Stimulated activated CD4-positive, alpha-beta T cell treated with anti-CD3 and anti-CD28 coated beads, Interleukin-4, amount 100 ng/mL, for 1 hour (primary cell): Measurements from ENCODE around the gene ARL4A.

Source experiments
- DNase-seq: peaks from one replicate; pipeline ENCODE4 v3.0.0-alpha.2; 2020

Gene ARL4A

GRCh38 chr7:12703881-12704280, 16.4 kb downstream of the ARL4A start:
- DNase-seq, result no peak

DNA sequence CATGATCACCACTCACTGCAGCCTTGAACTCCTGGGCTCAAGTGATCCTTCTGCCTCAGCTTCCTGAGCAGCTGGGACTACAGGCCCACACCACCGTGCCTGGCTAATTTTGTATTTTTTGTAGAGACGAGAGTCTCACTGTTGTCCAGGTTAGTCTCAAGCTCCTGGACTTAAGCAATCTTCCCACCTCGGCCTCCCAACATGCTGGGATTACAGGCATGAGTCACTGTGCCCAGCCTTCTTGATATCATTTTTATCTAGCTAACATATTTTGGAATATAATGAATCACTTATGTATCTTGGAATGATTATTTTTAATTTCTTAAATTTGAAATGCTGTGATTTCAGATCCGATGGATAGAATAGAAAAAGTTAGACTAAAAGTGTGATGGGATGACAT, 18.4 kb downstream of the ARL4A start:
- no peak for DNase-seq

DNA sequence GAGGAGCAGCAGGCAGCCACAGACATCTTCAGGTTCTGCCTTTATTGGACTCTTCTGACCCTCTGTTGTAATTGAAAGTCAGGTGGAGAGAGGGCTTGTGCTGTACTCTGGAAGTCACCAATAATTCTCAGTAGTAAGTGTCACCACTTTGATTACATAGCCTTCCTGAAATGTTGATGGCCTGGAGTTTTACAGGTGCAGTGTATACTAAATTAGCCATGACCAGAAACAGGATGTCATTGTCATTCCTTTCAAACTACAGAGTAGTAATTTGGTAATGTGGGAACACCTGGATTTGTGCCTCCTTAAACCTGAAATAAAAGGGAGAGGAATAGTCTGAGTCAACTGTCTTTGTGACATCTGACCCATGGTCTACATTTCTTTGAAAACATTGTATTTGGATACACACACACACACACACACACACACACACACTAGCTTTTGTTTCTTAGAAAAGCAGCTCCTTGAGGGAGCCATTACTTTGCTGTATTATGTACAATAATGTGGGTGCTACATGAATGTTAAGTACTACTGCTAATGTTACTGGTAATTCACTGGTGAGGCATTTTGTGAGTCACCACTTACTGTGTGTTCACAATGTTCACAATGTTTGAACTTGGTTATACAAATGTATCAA, 19.6 kb downstream of the ARL4A start:
- DNase-seq, result no peak

DNA sequence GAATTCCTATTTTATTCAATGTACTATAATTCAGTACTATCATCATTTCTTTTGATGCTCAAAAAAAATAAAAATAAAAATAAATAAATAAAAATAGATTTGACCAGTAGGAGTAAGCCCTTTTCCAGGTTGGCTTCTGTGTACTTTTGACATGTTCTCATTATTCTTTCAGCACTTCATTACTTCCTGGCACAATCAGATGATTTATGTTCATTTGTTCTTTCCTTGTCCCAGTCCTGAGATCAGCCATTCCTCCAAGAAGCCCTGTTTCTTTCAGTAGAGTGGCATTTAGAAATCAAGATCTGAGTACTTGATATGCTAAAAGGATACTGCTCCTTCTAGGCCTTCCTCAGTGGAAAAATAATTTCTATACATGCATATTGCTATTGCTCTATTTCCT, 20.9 kb downstream of the ARL4A start:
- DNase-seq, result no peak

DNA sequence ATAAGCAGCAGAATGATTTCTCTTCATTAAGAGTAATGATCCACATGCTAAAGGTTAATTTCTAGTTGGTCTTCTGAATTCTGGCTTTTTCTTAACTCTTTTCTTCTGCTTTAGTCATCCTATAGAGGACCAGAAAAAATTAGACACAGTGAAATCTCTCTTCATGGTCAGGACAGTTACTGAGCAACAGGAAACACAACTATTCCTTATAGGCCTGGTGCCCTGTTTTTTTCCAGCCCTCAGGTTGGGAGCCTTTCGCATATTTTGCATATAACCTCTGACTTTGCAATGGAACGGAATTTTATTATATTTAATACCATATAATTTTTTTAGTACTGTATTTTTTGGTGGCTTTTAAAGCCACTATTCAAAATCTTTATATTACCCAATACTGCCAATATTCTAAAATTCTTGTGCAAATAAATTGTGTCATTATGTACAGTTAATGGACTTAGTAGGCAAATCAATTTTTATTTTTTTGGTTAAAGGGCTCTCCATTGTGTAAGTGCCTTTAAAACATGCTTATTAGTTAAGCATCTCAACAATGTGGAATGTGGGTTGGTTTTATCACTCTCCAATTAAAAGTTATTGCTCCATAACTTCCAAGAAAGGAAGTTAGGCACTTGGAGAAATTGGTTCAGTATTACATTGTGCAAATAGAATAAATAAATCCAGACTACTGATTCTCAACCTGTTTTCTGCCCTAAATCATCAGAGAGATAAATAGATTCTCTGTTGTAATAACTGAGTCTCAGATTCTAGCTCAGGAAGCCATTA, 22.5 kb downstream of the ARL4A start:
- no peak for DNase-seq

DNA sequence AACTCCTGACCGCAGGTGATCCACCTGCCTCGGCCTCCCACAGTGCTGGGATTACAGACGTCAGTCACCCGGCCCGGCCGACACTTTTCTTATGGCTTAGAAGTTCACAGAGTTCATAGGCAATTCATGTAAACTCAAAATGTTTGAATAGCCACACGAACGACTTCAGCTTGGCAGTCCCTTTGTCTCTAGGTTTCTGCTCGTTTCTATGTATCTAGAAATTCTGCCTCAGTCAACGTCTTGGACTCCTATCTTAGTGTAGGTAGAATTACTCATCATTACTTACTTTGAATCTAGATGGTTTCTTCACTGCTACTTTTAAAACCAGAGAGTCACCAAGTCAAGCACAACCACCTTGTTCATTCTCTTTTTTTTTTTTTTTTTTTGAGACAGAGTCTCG, 23.7 kb downstream of the ARL4A start:
- DNase-seq, result no peak

DNA sequence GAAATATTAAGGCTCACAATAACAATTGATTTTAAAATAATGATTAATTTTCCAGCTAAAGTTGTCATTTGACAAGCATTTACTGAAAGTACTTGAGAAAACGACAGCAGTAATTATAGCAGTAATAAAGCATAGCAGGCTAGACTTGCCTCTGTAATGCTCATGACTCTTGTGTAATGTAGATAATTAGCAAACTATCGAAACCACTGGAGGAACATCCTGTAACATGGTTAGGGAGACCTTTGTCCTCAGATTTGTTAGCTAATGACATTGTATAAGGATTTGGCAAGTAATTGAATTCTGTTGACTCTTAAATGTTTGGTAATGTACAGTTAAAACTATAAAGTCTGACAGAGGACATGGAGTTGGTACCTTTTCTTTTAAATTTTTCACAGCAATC, 24.8 kb downstream of the ARL4A start:
- no peak for DNase-seq

- no peak for DNase-seq
Measured at GRCh38 chr7:12713625-12714378, 26.4 kb downstream of the ARL4A start.

DNA sequence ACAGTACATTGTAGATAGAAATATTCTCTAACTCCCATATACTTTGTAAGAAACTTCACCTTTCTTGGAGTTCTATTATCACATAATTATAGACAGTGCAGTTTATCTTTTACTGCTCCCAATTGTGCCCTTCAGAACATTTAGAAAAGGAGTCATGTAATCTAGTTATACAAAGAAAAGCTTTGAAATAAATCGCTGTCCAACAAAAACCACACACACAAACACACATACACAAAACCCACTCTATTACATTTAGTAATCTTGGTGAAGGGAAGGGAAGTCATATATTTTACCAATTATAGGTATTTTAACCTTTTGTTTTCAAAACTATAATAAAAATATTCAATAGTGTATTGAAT, 26.9 kb downstream of the ARL4A start:
- DNase-seq, result no peak

DNA sequence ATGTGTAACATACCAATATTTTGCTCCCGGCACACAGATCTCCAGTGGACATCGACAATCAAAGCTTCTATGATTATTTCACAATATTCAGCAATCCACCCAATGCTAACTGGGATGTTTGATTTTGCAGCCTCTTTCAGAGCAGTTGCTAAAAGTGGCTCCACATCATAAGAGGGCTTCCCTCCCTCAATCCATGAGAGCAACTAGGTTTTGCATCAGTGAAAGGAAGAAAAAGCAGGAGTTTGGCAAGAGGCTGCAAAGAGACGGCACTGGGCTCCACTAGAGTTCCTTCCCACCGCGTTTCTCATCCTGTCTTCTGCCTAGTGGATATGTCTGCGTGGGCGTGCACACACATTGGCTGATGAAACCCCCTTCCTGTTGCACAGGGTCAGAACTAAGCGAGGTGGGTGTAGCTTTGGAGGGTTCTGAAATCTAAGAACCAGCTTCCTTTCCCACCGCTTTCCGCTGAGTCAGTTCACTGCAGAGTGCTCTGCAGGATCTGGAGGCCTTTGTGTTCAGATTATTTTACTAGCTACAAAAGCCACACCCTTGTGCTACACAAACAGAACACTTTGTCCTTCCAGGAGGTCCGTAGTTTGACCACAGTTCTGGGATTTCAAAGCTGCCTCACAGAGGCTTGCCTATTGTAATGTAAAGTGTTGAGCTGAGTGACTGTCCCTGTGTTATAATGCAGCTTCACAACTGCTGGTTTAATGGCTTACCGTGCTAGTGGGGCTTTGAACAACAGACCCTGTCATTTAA, 28.1 kb downstream of the ARL4A start:
- no peak for DNase-seq

DNA sequence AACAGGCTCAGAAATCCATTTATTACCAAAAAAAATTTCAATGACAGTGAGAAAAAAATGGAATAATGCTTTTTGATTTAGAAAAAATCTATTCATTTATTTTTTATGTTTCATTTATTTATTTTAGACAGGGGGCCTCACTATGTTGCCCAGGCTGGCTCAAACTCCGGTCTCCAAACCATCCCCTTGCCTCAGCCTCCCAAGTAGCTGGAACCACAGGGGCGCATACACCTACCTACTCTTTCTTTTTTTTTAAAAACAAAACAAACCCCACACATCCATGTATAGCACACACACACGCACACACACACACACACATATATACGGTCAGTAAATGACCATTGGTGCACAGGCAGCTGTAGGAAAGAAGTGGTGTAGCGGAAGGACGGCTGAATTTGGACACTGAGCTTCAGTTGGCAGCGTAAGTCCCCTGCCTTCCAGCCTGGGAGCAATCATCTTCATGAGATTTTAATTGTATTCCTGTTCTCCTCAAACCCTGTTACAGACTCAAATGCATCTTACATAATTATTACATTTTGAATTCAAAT, 28.8 kb downstream of the ARL4A start:
- DNase-seq, result no peak

DNA sequence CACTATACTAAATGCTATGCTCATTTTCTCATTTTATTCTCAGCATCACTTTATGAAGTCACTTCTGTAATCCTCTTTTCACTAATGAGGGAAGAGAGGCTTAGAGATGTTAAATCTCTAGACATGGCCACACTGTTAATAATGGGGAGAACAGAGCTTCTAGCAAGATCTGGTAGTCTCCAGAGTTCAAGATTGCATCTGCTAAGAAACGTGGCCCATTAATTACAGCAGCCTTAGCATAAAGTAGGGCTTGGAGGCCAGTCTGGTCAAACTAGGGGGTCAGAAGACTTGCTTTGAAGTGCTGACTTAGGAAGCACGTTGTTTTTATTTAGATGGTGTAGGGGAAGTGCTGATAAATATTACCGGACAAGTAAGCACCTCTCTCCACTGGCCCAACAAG, 29.3 kb downstream of the ARL4A start:
- DNase-seq, result no peak

- DNase-seq, result no peak
Measured at GRCh38 chr7:12719141-12719919, 31.9 kb downstream of the ARL4A start.

DNA sequence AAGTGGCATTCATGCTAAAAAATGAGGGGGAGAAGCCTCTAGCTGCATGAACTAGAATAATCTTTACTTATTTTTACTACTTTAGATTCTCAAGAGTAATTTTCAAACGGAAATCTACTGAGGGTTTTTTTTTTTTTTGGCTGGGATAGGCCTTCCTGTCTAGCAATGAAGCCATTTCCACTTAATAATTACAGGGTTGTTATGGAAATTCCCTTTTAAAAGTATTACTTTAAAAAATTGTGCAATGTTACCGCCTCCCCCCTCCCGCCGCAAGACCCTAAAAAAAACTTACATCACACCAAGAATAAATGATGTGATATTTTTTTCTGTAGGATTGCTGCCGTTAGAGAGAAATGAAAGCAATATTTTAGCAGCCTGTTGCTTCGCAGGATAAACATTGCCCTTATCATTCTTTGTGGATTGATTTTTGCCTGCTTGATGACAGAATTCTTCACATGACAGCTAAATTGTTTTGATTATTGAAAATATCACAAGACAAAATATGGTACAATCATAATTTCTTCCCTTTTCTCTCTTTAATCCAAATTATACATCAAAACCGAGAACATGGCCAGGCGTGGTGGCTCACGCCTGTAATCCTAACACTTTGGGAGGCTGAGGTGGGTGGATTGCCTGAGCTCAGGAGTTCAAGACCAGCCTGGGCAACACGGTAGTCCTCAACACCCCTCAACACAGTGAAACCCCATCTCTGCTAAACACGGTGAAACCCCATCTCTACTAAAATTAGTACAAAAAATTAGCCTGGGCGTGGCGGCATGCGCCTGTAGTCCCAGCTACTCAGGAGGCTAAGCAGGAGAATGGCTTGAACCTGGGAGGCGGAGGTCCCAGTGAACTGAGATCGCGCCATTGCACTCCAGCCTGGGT, 32.8 kb downstream of the ARL4A start:
- DNase-seq, result no peak

GRCh38 chr7:12721286-12721830, 33.9 kb downstream of the ARL4A start:
- DNase-seq, result no peak

DNA sequence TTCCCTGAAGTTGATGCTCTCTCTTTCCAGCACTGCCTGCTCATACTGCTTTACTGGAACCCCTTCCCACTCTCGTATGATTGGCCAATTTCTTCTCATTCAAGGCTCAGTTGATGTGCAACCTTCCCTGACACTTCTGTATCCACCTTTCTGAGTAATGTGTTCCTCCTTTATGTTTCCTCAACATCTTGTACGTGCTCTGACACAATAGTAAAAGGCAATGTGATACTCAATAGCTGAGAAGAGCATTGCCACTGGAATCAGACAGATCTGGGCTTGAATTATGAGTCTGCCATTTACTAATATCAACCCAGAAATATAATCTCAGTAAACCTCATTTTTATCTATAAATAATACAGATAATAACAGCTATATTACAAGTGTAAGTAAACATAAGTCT, 34.7 kb downstream of the ARL4A start:
- DNase-seq, result no peak

- no peak for DNase-seq
Measured at GRCh38 chr7:12722636-12723605, 35.5 kb downstream of the ARL4A start.

DNA sequence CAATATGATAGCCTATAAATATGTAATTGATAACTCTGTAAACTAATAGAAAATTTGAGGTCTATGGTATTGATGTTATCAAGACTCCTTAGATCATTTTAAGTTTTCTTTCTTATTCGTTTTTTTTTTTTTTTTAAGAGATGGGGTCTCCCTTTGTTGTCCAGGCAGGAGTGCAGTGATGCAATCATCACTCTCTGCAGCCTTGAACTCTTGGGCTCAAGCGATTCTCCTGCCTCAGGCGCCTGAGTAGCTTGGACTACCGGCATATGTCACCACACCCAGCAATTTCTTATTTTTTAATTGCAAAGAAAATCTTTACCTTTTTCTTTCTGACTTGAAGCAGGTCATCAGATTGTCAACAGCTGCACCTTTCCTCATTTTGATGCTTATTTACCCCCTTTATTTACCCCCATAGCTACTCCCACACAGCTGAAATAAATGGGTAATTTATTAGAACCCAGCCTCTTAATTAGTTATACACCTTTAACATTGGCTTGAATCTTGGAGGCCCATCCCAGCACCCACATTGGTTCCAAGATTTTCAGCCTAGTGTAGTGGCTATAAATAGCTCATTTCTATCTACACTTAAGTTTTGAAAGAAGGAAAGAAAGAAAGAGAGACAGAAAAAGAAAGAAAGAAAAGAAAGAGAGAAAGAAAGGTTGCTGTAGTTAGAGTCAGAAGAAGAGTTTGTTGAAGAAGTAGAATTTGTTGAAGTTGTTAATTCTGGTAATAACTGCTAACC, 38.3 kb downstream of the ARL4A start:
- DNase-seq, result no peak

DNA sequence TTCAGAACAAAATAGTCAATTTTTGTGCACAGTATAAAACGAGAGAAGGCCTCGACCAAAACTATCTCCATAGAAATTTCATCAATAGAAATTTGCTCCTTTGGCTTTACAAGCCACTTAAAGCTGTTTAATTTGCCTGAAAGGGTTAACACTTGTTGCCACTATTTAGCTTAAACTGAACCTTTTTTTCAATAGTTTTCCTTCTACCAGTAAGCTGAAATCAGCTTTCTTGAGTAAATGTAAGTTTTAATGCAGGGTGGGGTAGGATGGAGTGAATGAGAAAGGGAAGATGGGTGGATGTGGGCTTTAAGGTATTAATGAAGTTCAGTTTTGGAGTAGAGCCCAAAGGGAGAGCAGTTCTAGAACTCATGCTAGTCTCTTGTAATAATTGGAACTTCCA, 39.5 kb downstream of the ARL4A start:
- DNase-seq, result no peak
